Astrocyte (in vitro differentiated cells and primary cell): ENCODE measurements around the gene TMEM184C. TPM values are rescaled to one million over a fixed set of nuclear protein-coding genes. Genes with fewer than 3 reads are reported as not detected.

Source experiments
- DNase-seq: peaks from one replicate; pipeline ENCODE4 v3.0.0-alpha.2; 2010; ENCODE audit warnings: low read depth
- FAIRE-seq: peaks from 2 replicates; lab custom pipeline; 2011; peaks lifted over from hg19 to GRCh38; lab: Jason Lieb, UNC
- H2AFZ ChIP-seq: 2 replicates; pipeline ENCODE4 v1.6.0; 2012; ENCODE audit warnings: low read depth, low read length, inconsistent platforms
- H3K27ac ChIP-seq: 2 replicates; pipeline ENCODE4 v1.5.1; 2011; ENCODE audit warnings: low read depth, low read length, inconsistent platforms
- H3K27me3 ChIP-seq: 2 replicates; pipeline ENCODE4 v1.6.0; 2011; ENCODE audit warnings: low read length, inconsistent platforms; ENCODE audit not compliant: insufficient read depth
- H3K36me3 ChIP-seq: 2 replicates; pipeline ENCODE4 v1.5.1; 2011; ENCODE audit warnings: low read length, inconsistent platforms; ENCODE audit not compliant: insufficient read depth
- H3K4me1 ChIP-seq: 2 replicates; pipeline ENCODE4 v1.5.1; 2011; ENCODE audit warnings: low read length, inconsistent platforms; ENCODE audit not compliant: insufficient read depth
- H3K4me2 ChIP-seq: 2 replicates; pipeline ENCODE4 v1.6.0; 2012; ENCODE audit warnings: low read length, inconsistent platforms
- H3K4me3 ChIP-seq: 2 replicates; pipeline ENCODE4 v1.5.1; 2011; ENCODE audit warnings: low read depth, mild to moderate bottlenecking, low read length, inconsistent platforms; ENCODE audit not compliant: insufficient read depth
- H3K79me2 ChIP-seq: 2 replicates; pipeline ENCODE4 v1.6.0; 2012; ENCODE audit warnings: mild to moderate bottlenecking, low read length, inconsistent platforms; ENCODE audit not compliant: insufficient read depth
- H3K9ac ChIP-seq: 2 replicates; pipeline ENCODE4 v1.6.0; 2012; ENCODE audit warnings: mild to moderate bottlenecking, low read length, inconsistent platforms
- H3K9me3 ChIP-seq: 2 replicates; pipeline ENCODE4 v1.5.1; 2012; ENCODE audit warnings: low read depth, mild to moderate bottlenecking, low read length, inconsistent platforms; ENCODE audit not compliant: insufficient read depth
- H4K20me1 ChIP-seq: 2 replicates; pipeline ENCODE4 v1.6.0; 2012; ENCODE audit warnings: low read length, inconsistent platforms; ENCODE audit not compliant: insufficient read depth
- H3K27ac Mint-ChIP-seq: one replicate; pipeline ENCODE4 v1.8.0; 2021; ENCODE audit warnings: mild to moderate bottlenecking, mixed read lengths; ENCODE audit not compliant: unreplicated experiment
- H3K27me3 Mint-ChIP-seq: one replicate; pipeline ENCODE4 v1.8.0; 2021; ENCODE audit warnings: low read depth, mixed read lengths; ENCODE audit not compliant: unreplicated experiment
- H3K36me3 Mint-ChIP-seq: one replicate; pipeline ENCODE4 v1.8.0; 2021; ENCODE audit warnings: low read depth, mixed read lengths; ENCODE audit not compliant: unreplicated experiment
- H3K4me1 Mint-ChIP-seq: one replicate; pipeline ENCODE4 v1.8.0; 2021; ENCODE audit warnings: low read depth, mixed read lengths; ENCODE audit not compliant: unreplicated experiment
- H3K4me3 Mint-ChIP-seq: one replicate; pipeline ENCODE4 v1.8.0; 2021; ENCODE audit warnings: mild to moderate bottlenecking, moderate library complexity, mixed read lengths; ENCODE audit not compliant: unreplicated experiment
- H3K9me3 Mint-ChIP-seq: one replicate; pipeline ENCODE4 v1.8.0; 2021; ENCODE audit warnings: mild to moderate bottlenecking, mixed read lengths; ENCODE audit not compliant: unreplicated experiment
- EZH2 ChIP-seq: IDR thresholded peaks from 2 replicates; pipeline ENCODE4 v1.6.1; 2012; ENCODE audit warnings: mild to moderate bottlenecking, low read length, inconsistent platforms; ENCODE audit not compliant: insufficient read depth
- total RNA-seq: library from RNA; stranded (reverse); gene quantifications from 2 replicates; pipeline ENCODE4 v1.2.1, GENCODE V29; 2021
- TF ChIP-seq, protein P1 (sequence below): IDR thresholded peaks from 2 replicates; pipeline ENCODE4 v1.5.1; 2011; ENCODE audit warnings: low read depth, mild to moderate bottlenecking, inconsistent platforms, low read length, moderate library complexity; ENCODE audit not compliant: insufficient read depth

Gene TMEM184C
- total RNA-seq, 1 donor from 2014 or later, result 42.3 TPM

DNA sequence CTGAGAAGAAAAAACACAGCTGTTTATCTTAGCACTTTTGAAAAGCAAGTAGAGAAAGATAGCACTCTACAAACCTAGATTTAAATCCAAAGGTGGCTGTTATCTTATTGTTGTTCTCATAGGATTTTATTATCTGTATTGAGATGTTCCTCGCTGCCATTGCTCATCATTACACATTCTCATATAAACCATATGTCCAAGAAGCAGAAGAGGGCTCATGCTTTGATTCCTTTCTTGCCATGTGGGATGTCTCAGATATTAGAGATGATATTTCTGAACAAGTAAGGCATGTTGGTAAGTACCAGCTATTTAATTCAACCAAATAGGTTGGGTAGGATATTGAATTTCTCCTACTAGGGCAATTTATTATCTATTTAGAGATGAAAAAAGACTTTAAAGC, 16.4 kb downstream of the TMEM184C start:
- H4K20me1 ChIP-seq, result no peaks in the 10 kb centered on the region
- no peak overlapping the region for H3K4me3 Mint-ChIP-seq
- H3K4me1 ChIP-seq, result no peaks in the 10 kb centered on the region
- peaks cover 39% of the 10 kb centered on the region for H3K36me3 ChIP-seq
- H3K27me3 ChIP-seq, result no peaks in the 10 kb centered on the region
- H3K4me3 ChIP-seq, result no peak overlapping the region
- H3K9me3 ChIP-seq, result no peaks in the 10 kb centered on the region
- H3K79me2 ChIP-seq, result no peaks in the 10 kb centered on the region
- H3K36me3 Mint-ChIP-seq, result peaks cover 21% of the 10 kb centered on the region
- DNase-seq (no peak), FAIRE-seq (no peak)
- H3K27ac Mint-ChIP-seq, result no peak overlapping the region
- no peak overlapping the region for H3K4me2 ChIP-seq
- no peak overlapping the region for H2AFZ ChIP-seq
- H3K27ac ChIP-seq, result no peak overlapping the region
- H3K27me3 Mint-ChIP-seq, result no peaks in the 10 kb centered on the region
- H3K4me1 Mint-ChIP-seq, result no peaks in the 10 kb centered on the region
- no peak overlapping the region for H3K9ac ChIP-seq
- no peaks in the 10 kb centered on the region for H3K9me3 Mint-ChIP-seq
- TF ChIP-seq, protein P1, sequence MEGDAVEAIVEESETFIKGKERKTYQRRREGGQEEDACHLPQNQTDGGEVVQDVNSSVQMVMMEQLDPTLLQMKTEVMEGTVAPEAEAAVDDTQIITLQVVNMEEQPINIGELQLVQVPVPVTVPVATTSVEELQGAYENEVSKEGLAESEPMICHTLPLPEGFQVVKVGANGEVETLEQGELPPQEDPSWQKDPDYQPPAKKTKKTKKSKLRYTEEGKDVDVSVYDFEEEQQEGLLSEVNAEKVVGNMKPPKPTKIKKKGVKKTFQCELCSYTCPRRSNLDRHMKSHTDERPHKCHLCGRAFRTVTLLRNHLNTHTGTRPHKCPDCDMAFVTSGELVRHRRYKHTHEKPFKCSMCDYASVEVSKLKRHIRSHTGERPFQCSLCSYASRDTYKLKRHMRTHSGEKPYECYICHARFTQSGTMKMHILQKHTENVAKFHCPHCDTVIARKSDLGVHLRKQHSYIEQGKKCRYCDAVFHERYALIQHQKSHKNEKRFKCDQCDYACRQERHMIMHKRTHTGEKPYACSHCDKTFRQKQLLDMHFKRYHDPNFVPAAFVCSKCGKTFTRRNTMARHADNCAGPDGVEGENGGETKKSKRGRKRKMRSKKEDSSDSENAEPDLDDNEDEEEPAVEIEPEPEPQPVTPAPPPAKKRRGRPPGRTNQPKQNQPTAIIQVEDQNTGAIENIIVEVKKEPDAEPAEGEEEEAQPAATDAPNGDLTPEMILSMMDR, result no peak

DNA sequence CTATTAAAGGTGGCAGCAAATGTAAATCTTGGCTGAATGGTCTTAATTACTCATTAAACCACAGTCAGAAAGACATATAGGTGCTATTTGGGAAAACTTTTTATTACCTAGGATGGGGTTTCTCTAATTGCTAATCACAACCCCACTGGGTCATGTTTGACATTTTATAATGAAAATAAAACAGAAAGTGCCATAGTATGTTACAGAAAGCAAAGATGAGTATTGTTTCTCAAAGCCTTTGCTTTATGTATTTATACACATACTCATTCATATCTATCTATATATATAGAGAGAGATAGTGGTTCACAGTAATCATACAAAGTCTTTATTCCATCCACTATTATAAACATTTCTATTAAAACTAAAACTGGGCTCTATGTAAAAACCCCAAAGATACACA, 18.2 kb downstream of the TMEM184C start:
- no peak for FAIRE-seq

DNA sequence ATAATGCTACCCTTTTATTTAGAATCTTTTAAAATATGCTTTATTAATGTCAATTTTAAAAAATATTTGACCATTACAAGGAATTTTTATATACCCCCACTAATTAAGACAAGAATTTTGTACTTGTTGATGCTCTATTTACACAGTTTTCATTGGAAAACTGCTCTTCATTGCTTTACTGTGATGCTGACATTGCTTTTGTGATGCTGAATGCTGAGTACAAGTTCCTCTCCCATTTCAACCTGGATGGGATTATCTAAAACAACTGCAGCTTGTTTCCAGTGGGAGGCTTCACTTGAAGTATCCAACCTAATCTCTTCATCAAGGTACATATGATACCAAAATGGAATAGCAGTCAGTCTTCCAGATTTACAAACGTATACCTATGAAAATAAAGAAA, 21.2 kb downstream of the TMEM184C start:
- no peaks in the 10 kb centered on the region for H4K20me1 ChIP-seq
- Mint-ChIP-seq H3K4me3 (no peak overlapping the region), H3K27me3 (no peaks in the 10 kb centered on the region), H3K4me1 (peaks cover 5% of the 10 kb centered on the region), H3K9me3 (no peaks in the 10 kb centered on the region), H3K27ac (no peak overlapping the region), H3K36me3 (peaks cover 30% of the 10 kb centered on the region)
- DNase-seq (no peak), FAIRE-seq (no peak)
- H3K4me3 ChIP-seq, result no peak overlapping the region
- no peaks in the 10 kb centered on the region for H3K9me3 ChIP-seq
- H3K27me3 ChIP-seq, result no peaks in the 10 kb centered on the region
- no peak overlapping the region for H2AFZ ChIP-seq
- H3K36me3 ChIP-seq, result peaks cover 25% of the 10 kb centered on the region
- H3K27ac ChIP-seq, result no peak overlapping the region
- H3K9ac ChIP-seq, result no peak overlapping the region
- TF ChIP-seq EZH2, result no peak
- TF ChIP-seq, protein P1, result no peak
- H3K79me2 ChIP-seq, result peaks cover 5% of the 10 kb centered on the region
- no peak overlapping the region for H3K4me2 ChIP-seq
- H3K4me1 ChIP-seq, result no peaks in the 10 kb centered on the region

More for the DNA sequence above, 18.2 kb downstream of the TMEM184C start:
- Histone ChIP-seq H3K4me3 (no peak overlapping the region), H2AFZ (no peak overlapping the region), H3K27ac (no peak overlapping the region), H3K4me1 (no peaks in the 10 kb centered on the region), H3K27me3 (no peaks in the 10 kb centered on the region), H3K9me3 (no peaks in the 10 kb centered on the region), H3K36me3 (peaks cover 33% of the 10 kb centered on the region), H3K79me2 (no peaks in the 10 kb centered on the region), H4K20me1 (no peaks in the 10 kb centered on the region), H3K4me2 (no peak overlapping the region), H3K9ac (no peak overlapping the region)
- TF ChIP-seq, protein P1, result no peak
- TF ChIP-seq EZH2, result no peak
- H3K4me1 Mint-ChIP-seq, result peaks cover 5% of the 10 kb centered on the region
- H3K9me3 Mint-ChIP-seq, result no peaks in the 10 kb centered on the region
- peaks cover 23% of the 10 kb centered on the region for H3K36me3 Mint-ChIP-seq
- no peak for DNase-seq
- H3K27ac Mint-ChIP-seq, result no peak overlapping the region
- H3K4me3 Mint-ChIP-seq, result no peak overlapping the region
- H3K27me3 Mint-ChIP-seq, result no peaks in the 10 kb centered on the region
